ENCODE measurements around the gene NFYC. TPM values are rescaled to one million over a fixed set of nuclear protein-coding genes. Genes with fewer than 3 reads are reported as not detected.

The NFYC gene
- polyA plus RNA-seq, 1 experiment = 37.9 TPM

DNA sequence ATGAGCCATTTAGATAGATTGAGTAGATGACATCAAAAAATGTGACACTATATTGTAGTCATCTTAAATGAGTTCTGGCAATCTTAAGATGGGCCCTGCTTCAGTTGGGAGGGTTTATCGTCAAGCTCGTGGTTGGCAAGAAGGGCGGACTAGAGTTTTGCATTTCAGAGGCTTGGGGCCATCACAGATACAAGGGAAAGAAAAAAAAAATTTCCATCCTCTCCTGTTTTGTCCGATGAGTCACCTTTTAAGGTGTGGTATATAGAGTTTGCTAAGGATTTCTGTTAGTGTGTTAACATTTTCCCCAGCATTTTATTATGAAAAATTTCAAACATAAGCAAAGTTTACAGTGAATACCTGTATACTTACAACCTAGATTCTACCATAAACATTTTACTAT, 60.3 kb downstream of the NFYC start:
- ChIA-PET POLR2A (no interaction called here), CTCF (no interaction called here)
- H3K4me3 ChIP-seq (ENCODE audit: low read depth, low read length) = no peak overlapping the region
- H3K27me3 ChIP-seq (ENCODE audit: control insufficient read depth, insufficient read depth, low read length) = no peaks in the 10 kb centered on the region
- DNase-seq (ENCODE audit: low read depth, low spot score) = no peak
- no peak overlapping the region for H3K27ac ChIP-seq (ENCODE audit: low read depth, low read length)
- TF ChIP-seq, protein P1, sequence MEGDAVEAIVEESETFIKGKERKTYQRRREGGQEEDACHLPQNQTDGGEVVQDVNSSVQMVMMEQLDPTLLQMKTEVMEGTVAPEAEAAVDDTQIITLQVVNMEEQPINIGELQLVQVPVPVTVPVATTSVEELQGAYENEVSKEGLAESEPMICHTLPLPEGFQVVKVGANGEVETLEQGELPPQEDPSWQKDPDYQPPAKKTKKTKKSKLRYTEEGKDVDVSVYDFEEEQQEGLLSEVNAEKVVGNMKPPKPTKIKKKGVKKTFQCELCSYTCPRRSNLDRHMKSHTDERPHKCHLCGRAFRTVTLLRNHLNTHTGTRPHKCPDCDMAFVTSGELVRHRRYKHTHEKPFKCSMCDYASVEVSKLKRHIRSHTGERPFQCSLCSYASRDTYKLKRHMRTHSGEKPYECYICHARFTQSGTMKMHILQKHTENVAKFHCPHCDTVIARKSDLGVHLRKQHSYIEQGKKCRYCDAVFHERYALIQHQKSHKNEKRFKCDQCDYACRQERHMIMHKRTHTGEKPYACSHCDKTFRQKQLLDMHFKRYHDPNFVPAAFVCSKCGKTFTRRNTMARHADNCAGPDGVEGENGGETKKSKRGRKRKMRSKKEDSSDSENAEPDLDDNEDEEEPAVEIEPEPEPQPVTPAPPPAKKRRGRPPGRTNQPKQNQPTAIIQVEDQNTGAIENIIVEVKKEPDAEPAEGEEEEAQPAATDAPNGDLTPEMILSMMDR (IDR thresholded peaks at IDR 0.05; ENCODE audit: low read depth, low read length) = no peak
- H3K9me3 ChIP-seq (ENCODE audit: control insufficient read depth, insufficient read depth, low read length) = no peaks in the 10 kb centered on the region

GRCh38 chr1:40753142-40753882, 61.8 kb downstream of the NFYC start:
- Histone ChIP-seq H3K4me3 (ENCODE audit: low read depth, low read length) (no peak overlapping the region), H3K27ac (ENCODE audit: low read depth, low read length) (no peak overlapping the region), H3K9me3 (ENCODE audit: control insufficient read depth, insufficient read depth, low read length) (no peaks in the 10 kb centered on the region), H3K27me3 (ENCODE audit: control insufficient read depth, insufficient read depth, low read length) (no peaks in the 10 kb centered on the region)
- DNase-seq (ENCODE audit: low read depth, low spot score) = no peak
- ChIA-PET CTCF (interaction anchor here (2.9 kb wide), 1 partner anchor 21 kb away, joined by 11 read pairs; no protein-coding TSS in a partner anchor), POLR2A (no interaction called here)
- TF ChIP-seq, protein P1 (IDR thresholded peaks at IDR 0.05; ENCODE audit: low read depth, low read length) = no peak

DNA sequence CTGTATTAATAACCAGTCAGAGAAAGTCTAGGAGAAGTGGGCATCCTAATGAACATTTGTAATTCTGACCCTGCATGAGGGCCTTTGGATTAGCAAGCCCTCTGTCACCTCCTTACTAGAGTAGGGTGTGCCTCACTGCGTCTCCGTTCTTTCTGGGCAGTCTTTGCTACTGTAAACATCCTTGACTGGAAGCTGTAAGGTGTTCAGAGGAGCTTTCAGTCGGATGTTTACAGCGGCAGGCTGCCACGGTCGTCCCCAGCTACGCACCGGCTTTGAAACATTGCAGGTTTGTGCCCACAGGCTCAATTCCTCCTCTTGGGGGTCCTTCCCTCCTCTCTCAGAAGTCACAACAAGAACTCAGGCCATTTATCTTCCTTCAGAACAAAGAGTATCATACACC, 62.7 kb downstream of the NFYC start:
- Histone ChIP-seq H3K4me3 (ENCODE audit: low read depth, low read length) (no peak overlapping the region), H3K9me3 (ENCODE audit: control insufficient read depth, insufficient read depth, low read length) (no peaks in the 10 kb centered on the region), H3K27me3 (ENCODE audit: control insufficient read depth, insufficient read depth, low read length) (no peaks in the 10 kb centered on the region), H3K27ac (ENCODE audit: low read depth, low read length) (no peak overlapping the region)
- TF ChIP-seq, protein P1 (IDR thresholded peaks at IDR 0.05; ENCODE audit: low read depth, low read length) = no peak
- DNase-seq (ENCODE audit: low read depth, low spot score) = no peak
- CTCF ChIA-PET = interaction anchor here (2.9 kb wide), 1 partner anchor 20 kb away, joined by 11 read pairs; no protein-coding TSS in a partner anchor
- POLR2A ChIA-PET = no interaction called here

GRCh38 chr1:40755067-40755466, 63.6 kb downstream of the NFYC start:
- ChIA-PET CTCF (interaction anchor here (1.0 to 2.9 kb wide), 2 partner anchors 19 to 95 kb away, joined by 3 to 11 read pairs; no protein-coding TSS in a partner anchor), POLR2A (interaction anchor here (1.2 kb wide), 1 partner anchor 63 kb away, joined by 3 read pairs; no protein-coding TSS in a partner anchor)
- Histone ChIP-seq H3K27ac (ENCODE audit: low read depth, low read length) (no peak overlapping the region), H3K27me3 (ENCODE audit: control insufficient read depth, insufficient read depth, low read length) (no peaks in the 10 kb centered on the region), H3K9me3 (ENCODE audit: control insufficient read depth, insufficient read depth, low read length) (no peaks in the 10 kb centered on the region), H3K4me3 (ENCODE audit: low read depth, low read length) (no peak overlapping the region)
- DNase-seq (ENCODE audit: low read depth, low spot score) = no peak
- TF ChIP-seq, protein P1 (IDR thresholded peaks at IDR 0.05; ENCODE audit: low read depth, low read length) = no peak

DNA sequence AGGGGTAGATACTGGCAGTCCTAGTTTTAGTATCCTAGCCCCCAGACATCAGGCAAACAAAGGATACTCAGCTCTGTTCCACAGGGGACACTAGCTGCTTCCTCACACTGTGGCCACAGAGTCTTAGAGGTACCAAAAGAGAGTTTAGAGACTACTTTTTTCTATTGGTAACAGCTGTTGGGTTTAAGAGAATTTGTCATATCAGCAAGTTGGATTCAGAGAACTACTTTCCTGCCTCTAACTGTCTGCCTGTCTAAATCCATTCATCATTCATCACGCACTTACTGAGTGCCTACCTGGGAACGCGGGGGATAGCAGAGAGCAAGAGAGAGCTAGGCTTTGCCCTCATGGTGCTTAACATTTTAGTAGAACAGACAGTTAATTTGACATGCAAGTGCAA, 65.0 kb downstream of the NFYC start:
- TF ChIP-seq, protein P1 (IDR thresholded peaks at IDR 0.05; ENCODE audit: low read depth, low read length) = no peak
- ChIA-PET POLR2A (interaction anchor here (1.2 kb wide), 1 partner anchor 64 kb away, joined by 3 read pairs; no protein-coding TSS in a partner anchor), CTCF (interaction anchor here (0.9 to 1.4 kb wide), 2 partner anchors 9 to 18 kb away, joined by 4 to 7 read pairs; no protein-coding TSS in a partner anchor)

More for the DNA sequence above, 65.0 kb downstream of the NFYC start:
- no peaks in the 10 kb centered on the region for H3K27me3 ChIP-seq (ENCODE audit: control insufficient read depth, insufficient read depth, low read length)
- no peak for DNase-seq (ENCODE audit: low read depth, low spot score)
- no peaks in the 10 kb centered on the region for H3K9me3 ChIP-seq (ENCODE audit: control insufficient read depth, insufficient read depth, low read length)
- H3K27ac ChIP-seq (ENCODE audit: low read depth, low read length) = no peak overlapping the region
- no peak overlapping the region for H3K4me3 ChIP-seq (ENCODE audit: low read depth, low read length)

All from AG04450 (cell line).